Measurements from ENCODE around the gene GRIN3A.

DNA sequence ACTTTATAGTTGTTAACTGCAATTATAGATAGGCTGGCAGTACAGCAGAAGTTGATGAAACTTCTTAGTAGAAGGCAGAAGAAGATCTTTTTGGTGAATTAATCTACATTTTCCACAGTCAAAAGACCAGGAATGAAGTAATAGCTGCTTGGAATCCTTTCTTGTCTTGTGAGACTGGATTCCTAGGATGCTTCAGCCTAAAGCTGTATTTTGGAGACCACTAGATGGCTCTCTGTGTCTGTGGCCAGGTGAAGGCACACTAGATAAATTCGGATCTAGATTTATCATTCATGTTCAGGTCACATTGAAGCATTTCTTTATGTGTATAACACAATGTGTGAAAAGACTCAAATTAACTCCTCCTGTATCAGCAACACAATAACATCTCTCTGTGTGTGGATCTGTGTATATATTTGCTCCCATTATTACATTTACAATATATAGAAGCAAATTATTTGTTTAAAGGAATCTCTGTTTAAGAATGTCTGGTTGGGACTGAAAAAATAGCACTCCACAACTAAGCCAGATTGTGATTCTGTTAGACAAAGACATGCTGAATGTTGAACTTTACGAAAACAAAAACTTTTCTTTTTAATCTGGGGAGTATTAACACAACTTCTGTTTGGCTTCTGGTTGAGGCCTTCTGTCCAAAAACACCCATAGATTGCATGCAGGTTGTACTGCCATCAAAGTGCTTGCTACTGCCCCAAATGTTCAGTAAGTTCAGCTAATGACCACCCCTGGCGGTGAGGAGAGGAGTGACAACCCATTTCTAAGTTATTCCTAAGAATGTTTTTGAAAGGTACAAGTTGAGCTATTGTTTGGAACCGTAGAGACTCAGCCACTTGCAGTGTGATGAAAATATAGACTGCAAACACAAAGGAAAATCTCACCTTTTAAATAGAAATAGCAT lies 10.6 kb downstream of the GRIN3A start:
- no peak for TF ChIP-seq POLR2AphosphoS5 (IDR thresholded peaks at IDR 0.05; ENCODE audit: control insufficient read depth, insufficient read depth, low read depth, low read length)
- no peak for TF ChIP-seq POLR2AphosphoS2 (IDR thresholded peaks at IDR 0.05; ENCODE audit: low read length)
- TF ChIP-seq, protein P1, sequence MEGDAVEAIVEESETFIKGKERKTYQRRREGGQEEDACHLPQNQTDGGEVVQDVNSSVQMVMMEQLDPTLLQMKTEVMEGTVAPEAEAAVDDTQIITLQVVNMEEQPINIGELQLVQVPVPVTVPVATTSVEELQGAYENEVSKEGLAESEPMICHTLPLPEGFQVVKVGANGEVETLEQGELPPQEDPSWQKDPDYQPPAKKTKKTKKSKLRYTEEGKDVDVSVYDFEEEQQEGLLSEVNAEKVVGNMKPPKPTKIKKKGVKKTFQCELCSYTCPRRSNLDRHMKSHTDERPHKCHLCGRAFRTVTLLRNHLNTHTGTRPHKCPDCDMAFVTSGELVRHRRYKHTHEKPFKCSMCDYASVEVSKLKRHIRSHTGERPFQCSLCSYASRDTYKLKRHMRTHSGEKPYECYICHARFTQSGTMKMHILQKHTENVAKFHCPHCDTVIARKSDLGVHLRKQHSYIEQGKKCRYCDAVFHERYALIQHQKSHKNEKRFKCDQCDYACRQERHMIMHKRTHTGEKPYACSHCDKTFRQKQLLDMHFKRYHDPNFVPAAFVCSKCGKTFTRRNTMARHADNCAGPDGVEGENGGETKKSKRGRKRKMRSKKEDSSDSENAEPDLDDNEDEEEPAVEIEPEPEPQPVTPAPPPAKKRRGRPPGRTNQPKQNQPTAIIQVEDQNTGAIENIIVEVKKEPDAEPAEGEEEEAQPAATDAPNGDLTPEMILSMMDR (IDR thresholded peaks at IDR 0.05 in 2 of 3, conservative IDR thresholded peaks at IDR 0.05 in 1 of 3; ENCODE audit: insufficient read depth in 2 of 3, low read depth in 1 of 3, low read length in 3 of 3), result peak; percentile 49 to 73 (median 53)
- TF ChIP-seq, protein P2, sequence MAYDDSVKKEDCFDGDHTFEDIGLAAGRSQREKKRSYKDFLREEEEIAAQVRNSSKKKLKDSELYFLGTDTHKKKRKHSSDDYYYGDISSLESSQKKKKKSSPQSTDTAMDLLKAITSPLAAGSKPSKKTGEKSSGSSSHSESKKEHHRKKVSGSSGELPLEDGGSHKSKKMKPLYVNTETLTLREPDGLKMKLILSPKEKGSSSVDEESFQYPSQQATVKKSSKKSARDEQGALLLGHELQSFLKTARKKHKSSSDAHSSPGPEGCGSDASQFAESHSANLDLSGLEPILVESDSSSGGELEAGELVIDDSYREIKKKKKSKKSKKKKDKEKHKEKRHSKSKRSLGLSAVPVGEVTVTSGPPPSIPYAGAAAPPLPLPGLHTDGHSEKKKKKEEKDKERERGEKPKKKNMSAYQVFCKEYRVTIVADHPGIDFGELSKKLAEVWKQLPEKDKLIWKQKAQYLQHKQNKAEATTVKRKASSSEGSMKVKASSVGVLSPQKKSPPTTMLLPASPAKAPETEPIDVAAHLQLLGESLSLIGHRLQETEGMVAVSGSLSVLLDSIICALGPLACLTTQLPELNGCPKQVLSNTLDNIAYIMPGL (CRISPR knock-in tag; IDR thresholded peaks at IDR 0.05), result no peak
- TF ChIP-seq ZFP1 (CRISPR knock-in tag; IDR thresholded peaks at IDR 0.05), result no peak
- TF ChIP-seq, protein P3, sequence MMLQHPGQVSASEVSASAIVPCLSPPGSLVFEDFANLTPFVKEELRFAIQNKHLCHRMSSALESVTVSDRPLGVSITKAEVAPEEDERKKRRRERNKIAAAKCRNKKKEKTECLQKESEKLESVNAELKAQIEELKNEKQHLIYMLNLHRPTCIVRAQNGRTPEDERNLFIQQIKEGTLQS (IDR thresholded peaks at IDR 0.05), result no peak
- TF ChIP-seq, protein P3 (CRISPR knock-in tag; conservative IDR thresholded peaks at IDR 0.05), result no peak
- no peak for TF ChIP-seq KLF13 (tag; IDR thresholded peaks at IDR 0.05; ENCODE audit: borderline replicate concordance, low read depth)
- TF ChIP-seq ZNF778 (CRISPR knock-in tag; IDR thresholded peaks at IDR 0.05), result no peak
- TF ChIP-seq TBP (optimal IDR thresholded peaks at IDR 0.05; ENCODE audit: low read depth, low read length), result no peak
- TF ChIP-seq, protein P4, sequence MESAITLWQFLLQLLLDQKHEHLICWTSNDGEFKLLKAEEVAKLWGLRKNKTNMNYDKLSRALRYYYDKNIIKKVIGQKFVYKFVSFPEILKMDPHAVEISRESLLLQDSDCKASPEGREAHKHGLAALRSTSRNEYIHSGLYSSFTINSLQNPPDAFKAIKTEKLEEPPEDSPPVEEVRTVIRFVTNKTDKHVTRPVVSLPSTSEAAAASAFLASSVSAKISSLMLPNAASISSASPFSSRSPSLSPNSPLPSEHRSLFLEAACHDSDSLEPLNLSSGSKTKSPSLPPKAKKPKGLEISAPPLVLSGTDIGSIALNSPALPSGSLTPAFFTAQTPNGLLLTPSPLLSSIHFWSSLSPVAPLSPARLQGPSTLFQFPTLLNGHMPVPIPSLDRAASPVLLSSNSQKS (CRISPR knock-in tag; IDR thresholded peaks at IDR 0.05), result no peak
- TF ChIP-seq ZNF184 (CRISPR knock-in tag; IDR thresholded peaks at IDR 0.05), result no peak
- no peak for TF ChIP-seq GABPB1 (CRISPR knock-in tag; IDR thresholded peaks at IDR 0.05)
- no peak for TF ChIP-seq FOXK1 (CRISPR knock-in tag; IDR thresholded peaks at IDR 0.05; ENCODE audit: borderline replicate concordance)
